Stimulated activated CD4-positive, alpha-beta T cell treated with anti-CD3 and anti-CD28 coated beads, Interleukin-4, amount 100 ng/mL, for 24 hours (primary cell): Measurements from ENCODE around the gene ZFR2.

Experiments
- DNase-seq: peaks from one replicate; pipeline ENCODE4 v3.0.0-alpha.2; 2020

The ZFR2 gene

DNA sequence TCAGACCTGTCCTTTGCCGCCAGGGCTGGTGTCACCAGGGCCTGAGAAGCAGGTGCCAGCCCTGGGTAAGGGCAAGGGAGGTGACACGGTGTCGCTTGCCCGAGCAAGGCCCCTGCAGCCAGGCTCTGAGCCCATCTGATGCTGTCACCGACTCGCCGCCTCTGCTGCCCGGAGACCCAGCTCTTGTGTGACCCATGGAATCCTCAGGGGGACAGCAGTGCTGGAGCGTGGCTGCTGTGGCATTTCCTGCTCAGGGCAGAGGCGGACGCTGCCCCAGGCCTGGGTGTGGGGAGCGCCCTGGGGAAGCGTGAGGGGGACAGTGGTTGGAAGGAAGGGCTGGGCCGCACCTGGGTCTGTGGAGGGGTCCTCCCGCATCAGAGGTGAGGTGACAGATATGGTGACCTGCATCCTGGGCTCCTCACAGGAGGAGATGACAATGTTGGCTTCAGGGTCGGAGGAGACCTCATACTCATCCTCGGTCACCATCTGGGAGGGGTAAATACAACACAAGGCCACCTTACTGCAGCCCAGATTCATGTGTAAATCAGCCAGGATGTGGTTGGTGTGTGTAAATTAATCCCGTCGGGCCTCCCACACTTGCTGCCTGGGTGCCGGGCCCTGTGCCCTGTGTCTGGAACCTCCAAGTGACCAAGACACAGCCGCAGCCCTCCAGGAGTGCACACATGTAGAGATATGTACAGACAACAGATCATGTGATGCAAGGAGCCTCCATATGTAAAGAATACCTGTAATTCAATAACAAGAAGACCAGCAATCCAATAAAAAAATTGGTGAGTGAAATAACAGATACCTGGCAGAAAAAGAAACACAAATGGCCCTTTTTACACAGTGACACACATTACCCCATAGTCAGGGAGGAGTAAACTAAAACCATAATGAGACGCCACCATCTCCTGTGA, 55.1 kb downstream of the ZFR2 start:
- no peak for DNase-seq

DNA sequence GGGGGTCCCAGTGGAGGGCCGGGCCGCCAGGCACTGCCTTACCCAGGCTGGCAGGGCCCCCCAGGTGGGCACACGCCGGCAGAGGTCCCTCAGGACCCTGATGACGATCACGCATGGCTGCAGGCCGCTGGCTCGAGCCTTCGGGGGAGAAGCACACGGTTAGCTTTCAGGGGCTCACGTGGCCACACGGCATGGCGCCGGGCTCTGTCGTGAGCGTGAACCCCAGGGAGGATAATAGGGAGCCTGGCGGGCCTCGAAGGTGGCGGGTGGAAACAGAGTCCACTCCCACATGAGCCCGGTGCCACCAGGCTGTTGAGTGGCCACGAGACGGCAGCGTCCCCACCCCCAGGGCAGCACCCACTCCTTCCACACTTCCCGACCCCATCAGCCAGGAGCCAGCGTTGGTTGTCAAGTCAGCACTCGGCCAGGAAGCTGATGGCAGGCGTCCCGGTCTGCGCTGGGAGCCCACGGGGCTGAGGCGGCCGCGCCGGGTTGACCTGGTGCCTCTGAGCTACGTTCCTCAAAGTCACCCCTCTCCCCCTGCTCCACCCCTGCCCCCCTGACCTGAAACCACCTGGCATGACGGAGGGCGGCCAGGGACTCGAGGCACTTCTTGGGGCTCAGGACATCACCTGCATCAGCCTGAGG, 58.0 kb downstream of the ZFR2 start:
- DNase-seq = no peak

DNA sequence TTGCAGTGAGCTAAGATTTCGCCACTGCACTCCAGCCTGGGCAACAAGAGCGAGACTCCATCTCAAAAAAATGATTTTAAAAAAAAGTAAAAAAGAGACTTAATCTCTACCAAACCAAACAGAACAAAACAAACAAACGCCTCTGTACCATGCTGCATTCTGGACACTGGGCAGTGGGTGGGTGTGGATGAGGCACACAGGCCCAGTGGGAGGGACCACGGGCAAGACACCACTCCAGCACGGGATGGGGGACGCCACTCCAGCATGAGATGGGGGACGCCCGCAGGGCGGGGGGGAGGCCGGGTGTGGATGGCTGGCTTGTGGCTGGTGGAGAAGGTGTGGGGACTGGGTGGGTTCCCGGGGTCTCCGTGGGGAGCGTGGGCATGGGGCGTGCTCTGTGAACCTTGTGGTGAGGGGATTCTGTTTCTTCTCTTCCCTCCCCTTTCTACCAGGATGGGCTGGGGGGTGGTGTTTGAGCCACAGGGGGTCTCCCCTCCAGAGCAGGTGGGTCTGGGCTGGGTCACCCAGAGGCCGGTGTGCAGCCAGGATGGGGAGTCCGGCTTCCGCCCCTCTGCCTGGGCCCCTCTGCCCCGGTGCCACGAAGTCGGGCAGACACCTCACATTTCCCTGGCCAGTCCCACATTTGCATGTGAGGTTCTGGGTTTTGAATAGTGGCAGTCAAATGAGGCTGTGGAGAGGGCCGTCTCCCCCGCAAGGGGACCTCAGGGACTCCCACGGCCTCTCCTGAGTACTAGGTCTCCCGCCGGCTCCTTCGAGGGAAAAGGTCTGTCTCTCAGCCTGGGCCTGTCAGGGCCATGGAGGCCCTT, 58.7 kb downstream of the ZFR2 start:
- DNase-seq = no peak

DNA sequence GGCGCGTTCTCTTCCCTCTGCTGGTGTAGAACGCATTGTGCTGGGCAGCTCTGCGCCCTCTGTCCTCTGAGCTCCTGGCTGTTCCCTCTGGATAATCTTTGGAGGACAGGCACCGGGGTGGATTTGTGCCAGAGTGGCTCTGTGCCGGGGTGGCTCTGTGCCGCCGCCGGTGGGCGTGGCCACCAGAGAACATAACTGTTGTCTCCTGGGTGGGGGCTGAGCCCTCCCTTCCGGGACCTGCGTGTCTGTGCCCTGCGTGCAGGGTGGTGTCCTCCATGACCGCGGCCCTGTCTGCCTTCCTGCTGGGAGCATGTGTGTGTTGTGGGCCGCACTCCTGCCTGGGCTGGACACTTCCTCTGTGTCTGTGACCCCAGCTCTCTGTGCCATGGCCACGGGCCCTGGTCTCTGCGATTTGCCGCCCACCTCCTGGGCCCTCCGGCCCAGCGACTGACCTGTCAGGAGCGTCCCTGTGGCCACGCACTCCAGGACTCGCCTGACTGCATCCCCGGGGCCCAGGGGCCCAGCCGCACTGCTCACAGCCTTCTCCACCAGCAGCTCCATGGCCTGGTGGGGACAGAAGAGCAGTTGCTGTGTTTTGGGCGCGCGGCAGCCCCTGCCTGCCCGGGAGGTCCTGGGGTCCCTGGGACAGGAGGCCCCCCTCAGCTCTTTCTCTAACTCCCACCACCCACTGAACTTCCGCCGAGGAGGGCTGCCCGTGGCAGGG, 60.3 kb downstream of the ZFR2 start:
- no peak for DNase-seq

DNA sequence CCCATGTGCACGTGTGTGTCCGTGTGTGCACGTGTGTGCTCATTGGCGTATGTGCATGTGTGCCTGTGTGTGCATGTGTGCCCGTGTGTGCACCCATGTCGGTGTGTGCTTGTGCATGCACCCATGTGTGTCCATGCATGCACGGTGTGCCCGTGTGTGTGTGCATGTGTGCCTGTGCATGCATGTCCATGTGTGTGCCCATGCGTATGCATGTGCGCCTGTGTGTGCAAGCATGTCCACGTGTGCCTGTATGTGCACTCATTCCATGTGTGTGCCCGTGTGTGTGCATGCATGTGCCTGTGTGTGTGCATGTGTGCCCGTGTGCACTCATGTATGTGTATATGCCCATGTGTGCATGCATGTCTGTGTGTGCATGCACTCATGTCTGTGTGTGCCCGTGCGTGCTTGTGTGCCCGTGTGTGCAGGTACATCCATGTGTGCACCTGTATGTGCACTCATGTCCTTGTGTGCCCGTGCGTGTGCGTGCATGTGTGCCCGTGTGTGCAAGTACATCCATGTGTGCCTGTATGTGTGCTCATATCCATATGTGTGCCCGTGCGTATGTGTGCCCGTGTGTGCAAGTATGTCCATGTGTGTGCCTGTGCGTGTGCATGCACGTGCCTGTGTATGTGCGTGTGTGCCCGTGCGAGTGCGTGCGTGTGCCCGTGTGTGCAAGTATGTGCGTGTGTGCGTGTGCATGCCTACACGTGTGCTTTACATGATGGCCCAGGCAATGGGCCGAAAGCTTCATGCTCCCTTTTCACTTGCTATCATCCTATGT, 61.1 kb downstream of the ZFR2 start:
- DNase-seq = no peak

DNA sequence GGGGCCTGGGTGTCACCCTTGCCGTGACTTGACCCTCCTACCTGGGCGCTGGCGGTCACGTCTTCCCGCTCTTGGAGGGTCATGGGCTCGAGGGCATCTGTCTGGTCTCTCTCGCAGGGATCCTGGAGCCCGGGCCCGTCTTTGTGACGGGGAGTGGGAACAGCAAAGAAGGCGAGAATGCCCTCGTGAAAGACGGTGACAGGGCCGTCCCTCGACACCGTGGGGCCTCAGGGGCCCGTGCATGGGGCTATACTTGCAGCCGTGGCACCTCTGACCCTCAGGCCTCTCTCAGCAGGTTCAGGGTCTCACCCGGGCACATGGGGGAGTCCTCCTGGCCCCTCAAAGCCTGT, 61.7 kb downstream of the ZFR2 start:
- DNase-seq = no peak

DNA sequence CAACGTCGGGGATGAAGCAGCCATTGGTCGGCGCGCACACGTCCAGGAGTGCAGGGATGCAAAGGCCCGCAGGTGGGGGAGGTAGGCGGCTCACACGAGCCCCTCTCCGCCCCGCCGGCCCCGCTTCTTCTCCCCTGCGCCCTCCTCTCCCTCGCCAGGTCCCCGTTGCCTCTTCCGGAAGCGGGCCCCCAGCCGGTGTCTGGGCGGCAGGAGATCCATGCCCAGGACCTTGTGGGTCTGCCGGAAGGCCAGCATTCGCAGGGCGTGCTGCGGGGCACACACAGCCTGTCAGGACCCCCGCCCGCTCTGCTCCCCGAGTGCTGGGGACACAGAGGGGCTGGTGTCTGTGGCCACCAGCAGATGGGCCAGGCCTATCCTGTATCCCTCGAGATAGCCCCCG, 63.0 kb downstream of the ZFR2 start:
- DNase-seq = no peak

DNA sequence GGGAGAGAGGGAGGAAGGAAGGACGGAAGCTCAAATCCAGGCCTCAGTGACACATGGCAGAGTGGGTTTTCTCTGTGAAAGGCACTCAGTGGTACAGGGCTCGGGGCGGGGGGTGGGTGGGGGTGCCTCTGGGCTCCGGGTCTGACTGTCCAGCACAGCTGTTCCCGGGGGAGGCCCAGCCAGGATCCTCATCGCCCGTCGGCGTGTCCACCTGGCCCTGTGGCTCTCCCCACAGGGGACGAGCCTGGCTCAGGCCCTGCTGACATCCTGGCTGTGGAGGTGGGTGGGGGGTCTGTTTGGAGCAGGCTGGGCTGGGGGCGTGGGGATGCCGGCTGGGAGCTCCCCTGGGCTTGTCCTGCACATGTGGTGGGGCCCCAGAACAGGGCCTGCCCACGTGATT, 64.4 kb downstream of the ZFR2 start:
- no peak for DNase-seq

DNA sequence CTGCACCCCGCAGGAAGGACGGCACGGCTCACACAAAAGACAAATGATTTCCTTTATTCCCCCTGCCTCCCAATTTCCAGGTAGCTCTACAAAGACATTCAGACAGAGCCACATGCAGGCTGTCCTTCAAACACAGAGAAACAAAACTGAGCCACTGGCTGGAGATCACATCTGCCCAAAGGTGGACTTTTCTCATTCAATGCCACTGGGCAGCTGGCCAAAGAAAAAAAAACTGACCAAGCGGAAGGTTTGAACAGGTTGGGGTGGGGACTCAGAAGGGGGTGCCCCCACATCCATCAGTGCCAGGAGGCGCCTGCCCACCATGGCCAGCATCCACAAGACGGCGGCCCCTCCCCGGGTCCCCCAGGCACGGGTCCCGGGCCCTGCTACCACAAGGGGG, 64.9 kb downstream of the ZFR2 start:
- DNase-seq = no peak

DNA sequence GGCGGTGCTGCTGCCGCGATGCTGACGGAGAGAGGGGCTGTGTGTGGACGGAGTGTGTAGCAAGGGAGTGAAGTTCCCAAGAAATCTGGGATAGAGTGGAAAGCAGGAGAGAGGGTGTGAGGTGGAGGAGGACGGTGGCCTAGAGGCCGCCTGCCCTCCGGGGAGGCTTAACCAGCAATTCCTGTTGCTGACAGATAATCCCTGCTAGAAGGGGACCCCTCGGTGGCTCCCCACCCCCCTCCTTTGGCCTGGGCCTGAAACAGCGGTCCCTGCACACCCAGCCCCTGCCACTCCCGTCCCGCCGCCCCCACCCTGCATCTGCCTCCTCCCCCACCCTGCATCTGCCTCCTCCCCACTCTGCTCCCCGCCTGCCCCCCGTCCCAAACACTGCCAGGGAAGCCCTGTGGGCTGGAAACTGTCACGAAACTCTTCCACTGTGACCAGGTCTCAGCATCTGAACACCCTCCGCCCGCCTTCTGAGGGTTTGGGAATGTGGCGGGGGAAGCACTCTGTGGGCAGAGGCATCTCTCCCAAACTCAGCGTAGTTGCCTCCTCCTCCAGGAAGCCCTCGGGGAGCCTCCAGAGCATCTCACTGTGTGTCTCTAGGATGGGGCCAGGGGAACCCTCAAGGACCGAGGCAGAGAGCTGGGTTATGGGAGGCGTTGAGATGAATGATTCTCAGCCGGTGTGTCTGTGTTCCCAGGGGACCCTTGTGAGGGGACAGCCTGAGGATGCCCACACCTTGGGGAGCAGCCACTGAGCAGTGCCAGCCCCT, 65.5 kb downstream of the ZFR2 start:
- DNase-seq = no peak

DNA sequence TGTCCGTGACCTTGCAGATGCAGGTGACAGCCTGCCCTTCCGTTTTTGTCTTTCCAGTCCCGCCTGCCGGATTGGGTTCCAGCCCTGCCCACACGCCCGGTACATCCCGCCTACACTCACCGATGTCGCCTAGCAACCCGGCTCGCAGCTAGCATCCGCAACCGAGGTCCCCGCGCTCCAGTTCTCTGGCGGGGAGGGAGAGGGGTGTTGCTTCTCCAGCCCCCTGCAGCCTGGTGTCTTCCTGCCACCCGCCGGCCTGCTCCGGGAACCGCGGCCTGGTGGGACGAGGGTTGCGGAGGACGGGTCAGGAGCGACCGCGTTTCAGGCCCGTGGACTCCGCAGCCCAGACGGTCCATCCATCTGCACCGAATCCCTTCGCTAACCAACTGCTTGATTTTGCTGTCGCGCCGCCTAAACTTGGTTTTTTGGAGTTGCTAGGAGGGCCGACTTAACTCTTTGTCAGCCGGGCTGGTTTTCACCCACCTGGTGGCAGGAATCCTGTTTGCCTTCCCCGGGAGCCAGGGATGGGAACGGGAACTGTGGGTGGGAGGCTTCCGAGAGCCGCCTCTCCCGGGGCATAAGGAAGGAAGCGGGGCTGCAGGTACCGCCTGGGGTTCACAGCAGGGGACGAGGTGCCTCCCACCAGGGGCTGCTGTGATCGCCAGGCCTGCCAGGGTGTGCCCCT, 67.3 kb downstream of the ZFR2 start:
- peak; percentile 56 for DNase-seq

DNA sequence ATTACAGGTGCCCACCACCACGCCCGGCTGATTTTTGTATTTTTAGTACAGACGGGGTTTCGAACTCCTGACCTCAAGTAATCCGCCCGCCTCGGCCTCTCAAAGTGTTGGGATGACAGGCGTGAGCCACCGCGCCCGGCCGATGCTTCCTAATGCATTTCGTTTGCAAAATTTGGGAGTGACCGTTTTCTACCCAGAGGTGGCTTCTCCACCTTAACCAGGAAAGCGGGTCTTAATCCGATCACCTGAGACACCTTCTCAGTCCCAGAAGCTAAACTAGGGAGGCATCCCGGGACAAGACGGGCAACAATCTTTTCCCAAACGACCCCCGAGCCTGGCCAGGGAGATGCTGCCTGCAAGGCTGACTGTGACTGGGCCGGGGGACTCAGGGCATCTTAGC, 67.8 kb downstream of the ZFR2 start:
- no peak for DNase-seq

DNA sequence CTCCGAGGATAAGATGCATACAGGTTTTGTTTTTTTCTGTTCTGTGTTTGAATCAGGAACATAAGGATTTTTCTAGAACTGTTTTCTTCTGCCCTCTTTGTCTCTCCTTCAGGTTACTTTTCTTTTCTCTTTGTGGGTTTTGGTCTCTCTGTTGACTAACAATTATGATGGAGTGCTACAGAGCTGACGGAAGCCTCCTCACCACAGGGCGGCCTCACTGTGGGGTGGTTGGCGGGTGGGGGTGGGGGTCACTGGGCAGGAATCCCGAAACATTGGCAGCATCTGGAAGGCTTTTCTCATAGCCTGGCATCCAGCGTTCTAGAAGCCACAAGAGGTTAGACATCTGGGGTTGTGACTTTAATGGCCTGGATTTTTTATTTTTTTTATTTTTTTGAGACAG, 70.7 kb downstream of the ZFR2 start:
- DNase-seq = no peak

DNA sequence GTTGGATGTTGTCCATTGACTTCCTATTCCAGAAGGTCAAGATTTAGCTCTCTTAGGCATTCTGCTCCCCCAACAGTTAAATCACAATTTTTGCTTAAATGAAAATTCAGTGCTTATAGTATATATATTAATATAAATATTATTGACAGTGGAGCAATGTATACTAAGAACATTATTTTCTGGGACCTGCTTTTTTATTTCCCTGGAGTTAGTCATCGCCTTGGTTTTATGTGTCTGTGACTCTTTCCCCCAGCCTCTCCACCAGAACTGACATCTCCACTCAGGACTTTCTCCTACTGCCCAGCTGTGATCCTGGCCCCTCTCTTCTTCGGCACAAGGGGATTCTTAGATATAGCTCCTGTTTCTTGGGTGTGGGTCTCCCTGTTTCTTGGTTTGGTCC, 72.5 kb downstream of the ZFR2 start:
- DNase-seq = no peak

DNA sequence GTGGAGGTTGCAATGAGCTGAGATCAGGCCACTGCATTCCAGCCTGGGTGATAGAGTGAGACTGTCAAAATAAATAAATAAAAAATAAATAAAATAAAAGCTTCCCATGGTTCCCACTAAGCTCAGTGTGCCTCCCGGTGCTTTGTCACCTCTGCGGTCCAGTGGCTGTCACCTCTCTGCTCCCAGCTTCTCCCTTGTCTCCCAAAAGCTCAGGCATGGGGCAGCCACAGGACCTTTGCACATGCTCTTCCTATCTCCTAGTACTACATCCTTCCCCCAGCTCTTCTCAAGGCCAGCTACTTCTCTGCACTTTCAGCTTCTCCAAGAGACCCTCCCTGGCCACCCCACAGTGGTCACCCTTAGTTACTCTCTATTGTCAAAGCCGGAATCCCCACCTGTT, 75.0 kb downstream of the ZFR2 start:
- no peak for DNase-seq

DNA sequence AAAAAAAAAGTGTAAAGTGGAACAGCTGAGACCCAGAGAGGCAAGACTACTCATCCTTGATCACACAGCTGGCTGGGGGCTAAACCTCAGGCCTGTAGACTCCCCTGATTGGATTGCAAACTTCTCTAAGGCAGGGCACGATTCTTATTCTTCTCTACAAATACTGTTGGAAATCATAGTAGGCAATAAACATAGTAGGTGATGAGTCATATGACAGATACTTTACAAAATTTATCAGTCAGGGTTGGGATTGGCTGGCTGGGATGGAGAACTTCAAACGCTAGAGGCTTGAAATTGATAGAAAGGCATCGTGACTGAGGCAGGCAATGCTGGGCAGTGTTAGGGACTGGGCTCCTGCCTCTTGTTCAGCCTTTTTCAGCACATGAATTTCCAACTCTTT, 76.7 kb downstream of the ZFR2 start:
- DNase-seq = no peak

DNA sequence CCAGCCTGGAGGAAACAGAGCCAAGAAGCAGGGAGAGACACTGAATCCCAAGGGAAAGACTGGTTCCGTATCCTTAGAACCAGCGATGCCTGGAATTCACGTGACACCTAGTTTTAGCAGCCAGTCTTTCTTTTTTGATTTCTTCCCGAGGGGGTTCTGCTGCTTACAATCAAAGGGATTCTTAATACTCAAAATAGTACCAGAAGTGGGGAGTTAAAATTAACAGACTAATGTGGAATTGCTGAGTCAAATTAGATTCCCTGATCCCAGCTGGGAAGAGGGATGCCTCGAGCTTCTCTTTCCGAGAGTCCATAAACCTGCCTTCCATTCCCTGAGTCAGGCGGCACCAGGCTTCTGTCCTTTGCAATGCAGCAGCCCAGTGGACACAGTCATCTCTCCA, 77.9 kb downstream of the ZFR2 start:
- DNase-seq = no peak

DNA sequence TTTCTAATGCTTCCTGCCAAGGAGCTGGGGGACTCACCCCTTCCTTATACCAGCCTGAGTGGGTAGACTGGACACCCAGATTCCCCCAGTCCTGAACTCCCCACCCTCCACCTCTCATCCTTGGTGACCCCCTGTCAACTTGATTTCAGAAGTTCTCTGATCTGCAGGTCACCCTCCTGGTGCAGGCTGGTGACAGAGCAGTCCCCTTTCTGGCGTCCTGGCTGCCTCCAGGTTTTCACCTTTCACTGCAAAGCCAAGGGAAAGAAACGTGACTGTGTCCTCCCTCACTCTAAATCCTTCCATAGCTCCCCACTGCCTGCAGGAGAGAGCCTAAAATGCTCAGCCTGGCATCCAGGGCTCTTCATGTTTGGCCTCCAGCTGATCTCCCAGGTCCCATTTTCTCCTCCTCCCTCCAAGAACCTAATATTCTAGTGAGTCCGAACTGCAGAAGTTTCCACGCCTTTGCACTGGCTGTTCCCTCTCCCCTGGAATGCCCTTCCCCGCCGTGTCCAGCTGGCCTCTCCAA, 78.6 kb downstream of the ZFR2 start:
- no peak for DNase-seq

DNA sequence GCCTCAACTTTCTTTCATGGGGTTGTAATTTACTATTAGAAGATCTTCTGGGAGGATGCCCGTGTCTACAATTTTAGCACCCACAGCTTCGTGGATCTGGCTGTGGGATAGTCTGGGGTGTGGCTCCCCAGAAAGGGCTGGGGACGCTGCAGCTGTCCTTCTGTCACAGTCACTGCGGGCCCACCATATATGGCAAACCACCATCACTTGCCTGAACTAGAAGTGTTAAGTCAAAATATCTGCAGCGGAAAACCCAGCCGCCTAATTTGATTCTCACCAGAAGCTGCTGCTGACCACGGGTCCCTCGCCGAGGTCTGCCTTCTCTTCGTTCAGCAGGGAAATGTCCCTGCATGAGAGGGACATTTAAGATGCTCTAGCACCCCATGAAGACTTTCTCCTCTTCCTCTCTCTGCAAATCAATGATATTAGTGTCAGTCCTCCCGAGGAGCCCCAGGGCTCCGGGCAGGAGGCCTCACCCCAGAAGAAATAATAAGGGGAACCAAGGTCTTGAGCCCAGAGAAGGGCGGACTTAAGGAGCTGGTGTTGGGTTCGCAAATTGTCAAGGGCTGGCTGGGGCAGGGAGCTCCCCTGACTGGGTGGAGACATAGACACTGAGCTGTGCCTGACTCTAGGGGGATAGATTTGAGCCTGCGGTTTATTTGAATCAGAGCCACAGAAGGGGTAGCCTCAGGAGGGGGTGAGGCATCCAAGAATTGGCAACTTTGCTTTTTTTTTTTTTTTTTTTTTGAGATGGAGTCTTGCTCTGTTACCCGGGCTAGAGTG, 79.7 kb downstream of the ZFR2 start:
- no peak for DNase-seq
